GM12801 (cell line): ENCODE results near the gene SLCO2B1.

Experiments
- TF ChIP-seq, protein P1 (sequence below): IDR thresholded peaks from one replicate; pipeline ENCODE4 v1.5.1; 2011; ENCODE audit warnings: control low read depth; ENCODE audit not compliant: insufficient read length; ENCODE audit errors: extremely low read depth

The SLCO2B1 gene

GRCh38 chr11:75114465-75114864 lies 36.4 kb upstream of the SLCO2B1 start:
- TF ChIP-seq, protein P1, sequence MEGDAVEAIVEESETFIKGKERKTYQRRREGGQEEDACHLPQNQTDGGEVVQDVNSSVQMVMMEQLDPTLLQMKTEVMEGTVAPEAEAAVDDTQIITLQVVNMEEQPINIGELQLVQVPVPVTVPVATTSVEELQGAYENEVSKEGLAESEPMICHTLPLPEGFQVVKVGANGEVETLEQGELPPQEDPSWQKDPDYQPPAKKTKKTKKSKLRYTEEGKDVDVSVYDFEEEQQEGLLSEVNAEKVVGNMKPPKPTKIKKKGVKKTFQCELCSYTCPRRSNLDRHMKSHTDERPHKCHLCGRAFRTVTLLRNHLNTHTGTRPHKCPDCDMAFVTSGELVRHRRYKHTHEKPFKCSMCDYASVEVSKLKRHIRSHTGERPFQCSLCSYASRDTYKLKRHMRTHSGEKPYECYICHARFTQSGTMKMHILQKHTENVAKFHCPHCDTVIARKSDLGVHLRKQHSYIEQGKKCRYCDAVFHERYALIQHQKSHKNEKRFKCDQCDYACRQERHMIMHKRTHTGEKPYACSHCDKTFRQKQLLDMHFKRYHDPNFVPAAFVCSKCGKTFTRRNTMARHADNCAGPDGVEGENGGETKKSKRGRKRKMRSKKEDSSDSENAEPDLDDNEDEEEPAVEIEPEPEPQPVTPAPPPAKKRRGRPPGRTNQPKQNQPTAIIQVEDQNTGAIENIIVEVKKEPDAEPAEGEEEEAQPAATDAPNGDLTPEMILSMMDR: no peak

GRCh38 chr11:75118577-75118976 lies 32.3 kb upstream of the SLCO2B1 start:
- TF ChIP-seq, protein P1: no peak

GRCh38 chr11:75126564-75126963 lies 24.3 kb upstream of the SLCO2B1 start:
- TF ChIP-seq, protein P1: no peak

- TF ChIP-seq, protein P1: no peak
Observed at GRCh38 chr11:75132080-75132479, 18.8 kb upstream of the SLCO2B1 start.

DNA sequence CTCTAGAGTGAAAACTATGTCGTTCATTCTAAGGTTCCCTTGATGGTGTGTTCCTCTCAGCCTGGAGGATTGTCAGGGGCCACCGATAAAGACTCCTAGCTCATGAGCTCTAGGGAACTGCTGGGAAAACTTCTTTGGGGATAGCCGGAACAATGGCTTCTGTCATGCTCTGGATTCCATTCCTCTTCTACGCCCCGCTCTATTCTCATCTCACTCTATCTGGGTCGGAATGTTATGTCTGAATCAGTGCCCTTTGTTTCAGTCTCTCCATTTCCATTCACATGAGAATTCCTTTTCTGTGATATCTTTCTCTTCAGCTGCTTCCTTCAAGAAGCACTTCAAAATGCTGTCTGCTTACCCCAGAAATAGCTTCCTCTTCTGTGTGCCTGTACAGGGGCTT lies 16.9 kb upstream of the SLCO2B1 start:
- TF ChIP-seq, protein P1: no peak

DNA sequence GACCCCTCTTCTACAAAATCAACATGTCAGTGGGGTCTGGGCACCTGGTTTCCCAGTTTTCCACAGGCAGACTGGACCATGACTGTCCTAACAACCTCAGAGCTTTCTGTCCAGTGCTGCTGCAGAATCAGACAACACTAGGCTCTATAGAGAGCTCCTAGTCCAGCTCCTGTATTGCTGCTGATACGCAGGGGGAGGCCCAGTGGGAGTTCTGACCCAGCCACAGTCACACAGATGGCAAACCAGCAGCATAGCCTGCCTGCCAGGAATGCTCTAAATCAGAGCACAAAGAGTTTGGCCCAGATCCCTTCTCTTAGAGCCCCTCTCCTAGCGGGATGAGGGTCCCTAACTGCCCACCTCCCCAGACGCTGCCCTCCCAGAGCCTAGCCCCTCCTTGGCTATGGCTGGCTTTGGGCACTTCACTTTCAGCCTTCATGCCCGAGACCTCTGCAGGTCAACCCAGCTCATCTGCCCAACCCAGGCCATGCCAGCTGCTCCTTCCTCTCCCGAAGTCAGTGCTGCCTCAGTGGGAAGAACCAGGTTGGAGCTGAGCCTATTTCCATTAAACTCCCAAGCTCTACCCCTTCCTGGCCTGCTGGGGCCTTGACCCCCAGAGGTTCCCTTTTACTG lies 15.8 kb upstream of the SLCO2B1 start:
- TF ChIP-seq, protein P1: no peak

DNA sequence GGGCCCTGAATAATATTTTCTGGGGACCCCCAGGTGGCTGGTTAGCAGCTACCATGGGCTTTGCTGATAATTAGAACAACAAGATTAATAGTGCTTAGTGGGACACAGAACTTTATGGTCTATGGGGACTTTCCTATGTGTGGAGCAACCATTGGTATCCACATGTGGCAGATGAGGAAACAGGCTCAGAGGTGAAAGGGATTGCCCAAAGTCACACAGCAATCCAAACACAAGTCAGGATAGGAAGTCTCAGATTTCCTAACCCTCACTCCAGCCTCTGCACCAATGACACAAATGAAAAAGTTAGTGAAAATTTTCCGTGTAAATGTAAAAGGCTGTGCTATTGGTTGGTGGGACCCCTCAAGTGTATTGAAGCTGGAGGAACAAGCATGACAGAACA lies 15.3 kb upstream of the SLCO2B1 start:
- TF ChIP-seq, protein P1: no peak
